Common myeloid progenitor, CD34-positive (primary cell): ENCODE results near the gene CREBZF.
"Not testable (repeated sequence)": the region's sequence is repeated elsewhere in the genome, so short reads cannot be mapped to it uniquely, and the experiment has no call there.

ENCODE experiments used
- CTCF ChIA-PET: fragments of 350-600 bp; sonication (Branson Sonifier 250); formaldehyde crosslinking; loops from one replicate; lab custom pipeline; 2021; ENCODE audit warnings: antibody characterized with exemption; lab: Charles Lee
- POLR2A ChIA-PET: fragments of 350-600 bp; sonication (Branson Sonifier 250); formaldehyde crosslinking; loops from one replicate; lab custom pipeline; 2021; ENCODE audit warnings: antibody characterized with exemption; lab: Charles Lee
- DNase-seq, 3 donors: peaks; one replicate each; pipeline versions ENCODE4 v3.0.0 to v3.0.0-alpha.2; 2013
- H3K27ac ChIP-seq, 2 experiments: 1 replicate in 1 of 2; 2 replicates in 1 of 2; pipeline ENCODE4 v1.7.0; 2013; ENCODE audit warnings: inconsistent platforms in 2 of 2, low read length in 2 of 2, mild to moderate bottlenecking in 2 of 2, low read depth in 1 of 2, moderate library complexity in 1 of 2; ENCODE audit not compliant: severe bottlenecking in 2 of 2, insufficient read depth in 1 of 2, poor library complexity in 1 of 2
- H3K27me3 ChIP-seq, 5 experiments: replicated peaks in 2 of 5; 1 replicate in 3 of 5; 2 replicates in 2 of 5; pipeline versions ENCODE4 v1.6.1 to v1.7.0; 2013; ENCODE audit warnings: low read length in 4 of 5, mild to moderate bottlenecking in 2 of 5, moderate library complexity in 2 of 5, inconsistent platforms in 1 of 5; ENCODE audit not compliant: insufficient read depth in 5 of 5, control insufficient read depth in 4 of 5
- H3K36me3 ChIP-seq, 4 experiments: 1 replicate in 2 of 4; 2 replicates in 2 of 4; pipeline versions ENCODE4 v1.6.1 to v1.7.0; 2013; ENCODE audit warnings: low read length in 3 of 4, control low read depth in 1 of 4, mild to moderate bottlenecking in 1 of 4; ENCODE audit not compliant: control insufficient read depth in 4 of 4, insufficient read depth in 4 of 4
- H3K4me1 ChIP-seq, 4 experiments: 1 replicate in 3 of 4; 2 replicates in 1 of 4; pipeline versions ENCODE4 v1.6.1 to v1.7.1; 2013; ENCODE audit warnings: low read length in 3 of 4, mild to moderate bottlenecking in 3 of 4, control low read depth in 1 of 4, inconsistent platforms in 1 of 4, moderate library complexity in 1 of 4; ENCODE audit not compliant: control insufficient read depth in 4 of 4, insufficient read depth in 4 of 4; ENCODE audit errors: control extremely low read depth in 1 of 4
- H3K4me3 ChIP-seq, 7 experiments: 1 replicate in 4 of 7; 2 replicates in 3 of 7; pipeline versions ENCODE4 v1.5.1 to v1.7.0; 2013; ENCODE audit warnings: mild to moderate bottlenecking in 7 of 7, low read length in 6 of 7, moderate library complexity in 6 of 7, inconsistent platforms in 2 of 7, low read depth in 2 of 7, control low read depth in 1 of 7; ENCODE audit not compliant: insufficient read depth in 4 of 7, control insufficient read depth in 1 of 7; ENCODE audit errors: extremely low read depth in 1 of 7
- H3K9me3 ChIP-seq, 5 experiments: 1 replicate in 4 of 5; 2 replicates in 1 of 5; pipeline versions ENCODE4 v1.6.1 to v1.7.1; 2013; ENCODE audit warnings: low read length in 4 of 5, mild to moderate bottlenecking in 2 of 5, inconsistent platforms in 1 of 5, low read depth in 1 of 5, moderate library complexity in 1 of 5; ENCODE audit not compliant: control insufficient read depth in 4 of 5, insufficient read depth in 2 of 5; ENCODE audit errors: control extremely low read depth in 1 of 5
- WGBS: methylation state at CpG from one replicate; pipeline ENCODE4 v1.1.5; 2013; ENCODE audit not compliant: insufficient coverage; 5-methylcytosine and 5-hydroxymethylcytosine counted together

CREBZF gene

DNA sequence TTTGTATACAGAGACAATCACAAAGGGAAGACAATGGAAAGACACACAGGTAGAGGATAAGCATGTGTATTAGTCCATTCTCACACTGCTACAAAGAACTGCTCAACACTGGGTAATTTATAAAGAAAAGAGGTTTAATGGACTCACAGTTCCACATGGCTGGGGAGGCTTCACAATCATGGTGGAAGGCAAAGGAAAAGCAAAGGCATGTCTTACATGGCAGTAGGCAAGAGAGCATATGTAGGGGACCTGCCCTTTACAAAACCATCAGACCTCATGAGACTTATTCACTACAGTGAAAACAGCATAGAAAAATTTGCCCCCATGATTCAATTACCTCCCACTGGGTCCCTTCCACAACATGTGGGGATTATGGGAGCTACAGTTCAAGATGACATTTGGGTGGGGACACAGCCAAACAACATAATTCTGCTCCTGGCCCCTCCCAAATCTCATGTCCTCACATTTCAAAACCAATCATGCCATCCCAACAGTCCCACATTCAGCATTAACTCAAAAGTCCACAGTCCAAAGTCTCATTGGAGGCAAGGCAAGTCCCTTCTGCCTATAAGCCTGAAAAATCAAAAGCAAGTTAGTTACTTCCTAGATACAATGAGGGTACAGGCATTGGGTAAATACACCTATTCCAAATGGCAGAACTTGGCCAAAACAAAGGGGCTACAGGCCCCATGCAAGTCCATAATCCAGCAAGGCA, 6.2 kb upstream of the CREBZF start:
- CTCF ChIA-PET, POLR2A ChIA-PET, DNase-seq, H3K4me3 ChIP-seq, H3K27me3 ChIP-seq, H3K36me3 ChIP-seq, H3K27ac ChIP-seq, H3K4me1 ChIP-seq: not testable (repeated sequence)
- peaks cover 0 to 11% (median 4%) of the 10 kb centered on the region in 5 experiments for H3K9me3 ChIP-seq

DNA sequence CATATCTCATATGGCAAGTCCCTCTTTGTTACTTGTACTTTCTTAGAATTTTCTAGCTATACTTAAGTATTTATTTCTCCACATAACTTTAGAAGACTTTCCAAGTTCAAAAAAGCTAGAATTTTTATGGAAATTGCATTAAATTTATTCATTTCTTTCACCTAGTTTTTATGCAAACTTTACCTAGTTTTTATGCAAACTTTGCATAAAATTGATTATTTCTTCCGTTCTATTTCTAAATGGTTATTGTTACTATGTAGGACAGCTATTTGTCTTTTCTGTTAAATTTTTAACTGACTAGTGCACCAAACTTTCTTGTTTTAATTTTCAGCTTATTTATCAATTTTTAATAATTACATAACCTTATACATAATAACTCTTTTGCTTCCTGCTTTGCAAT, 3.2 kb upstream of the CREBZF start:
- no peak for DNase-seq
- Histone ChIP-seq H3K4me1 (peaks cover 5 to 11% (median 9%) of the 10 kb centered on the region in 4 experiments), H3K27ac (no peak overlapping the region), H3K27me3 (no peaks in the 10 kb centered on the region), H3K4me3 (no peak overlapping the region), H3K9me3 (peaks cover 0 to 2% (median 0%) of the 10 kb centered on the region in 5 experiments), H3K36me3 (peaks cover 0 to under 1% (median 0%) of the 10 kb centered on the region in 4 experiments)
- CTCF ChIA-PET, result interaction anchor here (1.3 to 2.0 kb wide), 2 partner anchors 11 to 19 kb away, joined by 4 to 10 read pairs; no protein-coding TSS in a partner anchor
- POLR2A ChIA-PET, result no interaction called here
- no CpG with 5 or more reads among the region's 1 CpG for WGBS

DNA sequence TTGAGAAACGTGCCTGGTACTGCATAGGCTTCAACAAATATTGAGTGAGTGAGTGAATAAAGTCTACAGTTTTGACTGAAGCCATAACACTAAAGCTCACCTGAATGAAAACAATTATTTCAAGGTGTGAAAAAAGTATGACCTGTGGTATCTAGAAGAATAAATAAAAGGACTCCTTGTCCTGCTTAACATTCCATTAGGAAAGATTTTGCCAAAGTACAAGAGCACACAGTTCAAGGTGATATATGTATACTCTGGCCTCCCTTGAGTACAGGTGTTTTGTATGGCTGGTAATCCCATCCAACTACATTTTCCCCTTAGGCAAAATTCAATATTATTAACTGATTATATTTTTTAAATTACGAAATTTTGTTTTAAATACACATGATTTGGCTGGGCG, 1.8 kb upstream of the CREBZF start:
- Histone ChIP-seq H3K4me3 (no peak overlapping the region), H3K27me3 (no peaks in the 10 kb centered on the region), H3K4me1 (peaks cover 7 to 23% (median 21%) of the 10 kb centered on the region in 4 experiments), H3K36me3 (peaks cover 0 to 3% (median 0%) of the 10 kb centered on the region in 4 experiments), H3K27ac (no peak overlapping the region), H3K9me3 (no peaks in the 10 kb centered on the region)
- ChIA-PET POLR2A (no interaction called here), CTCF (no interaction called here)
- DNase-seq, result no peak
- no CpG with 5 or more reads among the region's 3 CpGs for WGBS

DNA sequence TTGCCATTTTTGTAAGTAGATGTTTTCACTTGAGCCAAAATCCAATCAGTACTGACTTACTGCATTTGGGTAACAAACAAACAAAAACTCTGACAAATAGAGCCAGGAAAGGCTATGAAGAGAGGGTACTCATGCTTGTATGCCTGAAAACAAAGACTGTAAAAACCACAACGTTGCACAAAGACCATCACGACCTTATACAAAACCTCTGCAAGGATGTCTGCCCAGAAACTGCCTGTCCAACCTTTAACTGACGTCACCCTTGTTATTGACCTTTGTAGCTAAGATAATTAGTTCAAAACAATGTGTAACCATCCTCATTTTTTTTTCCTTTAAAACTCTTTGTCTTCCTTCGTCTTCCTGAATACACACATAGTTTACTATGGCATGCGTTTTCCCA, 804 bp upstream of the CREBZF start:
- Histone ChIP-seq H3K27me3 (no peaks in the 10 kb centered on the region), H3K9me3 (no peaks in the 10 kb centered on the region), H3K36me3 (peaks cover 0 to 7% (median under 1%) of the 10 kb centered on the region in 4 experiments), H3K27ac (peak overlapping the region in 1 of 2 experiments; percentile 98), H3K4me1 (peaks cover 10 to 29% (median 24%) of the 10 kb centered on the region in 4 experiments), H3K4me3 (peak overlapping the region in 3 of 7 experiments; percentile 88 to 99 (median 92))
- CTCF ChIA-PET, result interaction anchor here (0.9 kb wide), 1 partner anchor 19 kb away, joined by 3 read pairs; no protein-coding TSS in a partner anchor
- DNase-seq, result peak in 1 of 3 donors; percentile 18
- 85% methylated on average over 4 of the region's 5 CpGs for whole genome bisulfite sequencing
- POLR2A ChIA-PET, result no interaction called here

DNA sequence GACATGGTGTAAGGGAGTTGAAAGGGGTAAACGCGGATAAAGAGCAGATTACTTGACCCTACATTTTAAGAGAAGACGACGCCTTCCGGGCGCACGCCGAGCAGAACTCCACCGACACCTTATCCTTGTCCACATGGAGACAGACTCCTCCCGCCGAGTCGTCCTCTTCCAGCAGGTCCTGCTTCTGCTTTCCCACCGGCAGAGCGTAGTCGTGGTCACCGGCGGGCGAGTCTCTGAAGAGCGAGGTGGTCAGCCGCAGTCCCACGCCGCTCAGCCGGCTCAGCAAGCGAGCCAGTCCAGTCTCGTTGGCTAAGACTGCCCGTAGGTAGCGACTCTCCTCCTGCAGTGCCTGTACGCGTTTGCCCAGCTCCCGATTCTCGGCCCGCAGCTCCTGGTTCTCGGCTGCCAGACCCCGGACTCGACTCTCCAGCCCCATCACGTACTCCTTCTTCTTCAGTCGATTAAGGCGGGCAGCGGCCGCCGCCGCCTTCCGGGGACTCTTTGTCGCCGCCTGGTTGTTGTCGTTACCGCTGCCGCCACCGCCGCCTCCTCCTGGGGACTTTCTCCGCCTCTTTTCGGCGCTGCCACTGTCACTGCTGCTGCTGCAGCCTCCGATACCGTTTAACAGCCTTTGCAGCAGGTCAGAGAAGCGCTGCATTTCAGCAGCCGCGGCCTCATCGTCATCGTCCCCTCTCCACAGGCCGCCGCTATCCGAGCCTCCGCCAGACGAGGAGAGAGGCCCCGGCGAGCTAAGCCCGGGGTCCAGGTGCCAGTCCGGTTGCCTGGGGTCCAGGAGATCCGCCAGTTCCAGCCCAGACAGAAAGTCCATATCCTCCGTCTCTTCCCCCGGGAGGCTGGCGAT, 945 bp downstream of the CREBZF start:
- H3K4me1 ChIP-seq, result peaks cover 10 to 33% (median 25%) of the 10 kb centered on the region in 4 experiments
- H3K36me3 ChIP-seq, result peaks cover 2 to 21% (median 9%) of the 10 kb centered on the region in 4 experiments
- H3K27ac ChIP-seq, result peak overlapping the region; percentile 93 to 98
- no peaks in the 10 kb centered on the region for H3K27me3 ChIP-seq
- ChIA-PET POLR2A (interaction anchor here (0.5 to 0.7 kb wide), 2 partner anchors 28 to 34 kb away, joined by 3 to 5 read pairs; no protein-coding TSS in a partner anchor), CTCF (interaction anchor here (1.0 to 1.7 kb wide), 6 partner anchors 10 to 37 kb away, joined by 3 to 10 read pairs (median 6); partner anchors contain the start of genes DLG2 and TMEM126A)
- under 1% methylated on average over 71 of the region's 73 CpGs for WGBS
- peak overlapping the region; percentile 85 to 99 (median 95) for H3K4me3 ChIP-seq
- no peaks in the 10 kb centered on the region for H3K9me3 ChIP-seq
- DNase-seq, result peak; percentile 88 to 93 (median 92)

DNA sequence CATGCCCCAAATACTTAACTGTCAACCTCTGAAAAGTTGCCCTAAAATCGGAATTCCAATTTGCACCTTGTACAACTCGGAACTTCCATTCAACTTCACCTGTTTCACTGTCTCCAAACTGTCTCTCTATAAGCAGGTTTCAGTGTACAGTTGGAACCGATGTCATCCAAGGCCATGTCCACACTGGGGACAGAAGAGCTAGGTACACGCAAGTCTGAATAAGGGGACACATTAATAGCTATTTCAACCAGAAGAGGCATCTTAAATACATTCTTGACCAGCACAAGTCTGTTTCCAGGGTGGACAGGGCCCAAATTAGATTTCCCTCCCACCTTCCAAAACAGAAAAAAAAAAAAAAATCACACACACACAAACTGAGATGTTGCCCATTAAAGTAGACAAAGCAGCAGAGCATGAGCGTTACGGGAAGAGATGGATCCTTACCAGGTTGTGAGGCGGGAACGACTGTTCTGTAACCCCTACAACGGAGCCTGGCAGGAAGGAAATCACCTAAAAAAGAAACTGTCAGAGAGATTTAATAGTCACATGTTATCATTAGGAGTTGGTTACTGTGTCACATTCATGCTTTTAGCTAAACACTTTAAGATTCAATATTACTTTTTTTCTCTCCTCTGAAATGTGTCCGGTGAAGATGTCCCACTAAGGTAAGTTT, 1.7 kb downstream of the CREBZF start:
- H3K4me3 ChIP-seq, result peak overlapping the region in 6 of 7 experiments; percentile 88 to 99 (median 96)
- ChIA-PET POLR2A (no interaction called here), CTCF (interaction anchor here (1.0 to 1.7 kb wide), 6 partner anchors 9 to 36 kb away, joined by 3 to 10 read pairs (median 6); partner anchors contain the start of genes DLG2 and TMEM126A)
- peak overlapping the region; percentile 93 to 98 for H3K27ac ChIP-seq
- peaks cover 10 to 33% (median 25%) of the 10 kb centered on the region in 4 experiments for H3K4me1 ChIP-seq
- H3K9me3 ChIP-seq, result no peaks in the 10 kb centered on the region
- DNase-seq, result peak in 2 of 3 donors; percentile 26 to 33
- H3K36me3 ChIP-seq, result peaks cover 2 to 27% (median 12%) of the 10 kb centered on the region in 4 experiments
- no peaks in the 10 kb centered on the region for H3K27me3 ChIP-seq
- 17% methylated on average over 7 of the region's 10 CpGs for WGBS
